Measurements from ENCODE around the gene CTNND2.

DNA sequence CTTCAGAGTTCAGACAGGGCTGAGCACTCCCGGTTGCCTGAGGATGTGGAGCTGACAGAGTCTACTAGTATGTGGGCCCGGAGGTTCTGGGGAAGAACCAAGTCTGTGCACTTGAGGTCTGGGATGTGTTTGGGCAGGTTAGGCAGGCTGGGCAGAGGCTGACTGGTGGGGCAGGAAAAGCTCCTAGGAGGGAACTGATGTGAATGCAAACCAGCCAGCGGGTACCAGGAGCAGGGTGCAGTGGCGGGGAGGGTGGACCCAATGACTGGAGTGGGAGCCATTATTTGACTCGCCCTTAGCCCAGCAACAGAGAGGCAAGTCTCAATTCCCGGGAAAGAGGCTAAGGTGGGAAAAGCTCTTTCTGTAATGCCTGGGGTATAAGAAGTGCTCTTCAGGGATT, 723.4 kb downstream of the CTNND2 start:
- TF ChIP-seq, protein P1, sequence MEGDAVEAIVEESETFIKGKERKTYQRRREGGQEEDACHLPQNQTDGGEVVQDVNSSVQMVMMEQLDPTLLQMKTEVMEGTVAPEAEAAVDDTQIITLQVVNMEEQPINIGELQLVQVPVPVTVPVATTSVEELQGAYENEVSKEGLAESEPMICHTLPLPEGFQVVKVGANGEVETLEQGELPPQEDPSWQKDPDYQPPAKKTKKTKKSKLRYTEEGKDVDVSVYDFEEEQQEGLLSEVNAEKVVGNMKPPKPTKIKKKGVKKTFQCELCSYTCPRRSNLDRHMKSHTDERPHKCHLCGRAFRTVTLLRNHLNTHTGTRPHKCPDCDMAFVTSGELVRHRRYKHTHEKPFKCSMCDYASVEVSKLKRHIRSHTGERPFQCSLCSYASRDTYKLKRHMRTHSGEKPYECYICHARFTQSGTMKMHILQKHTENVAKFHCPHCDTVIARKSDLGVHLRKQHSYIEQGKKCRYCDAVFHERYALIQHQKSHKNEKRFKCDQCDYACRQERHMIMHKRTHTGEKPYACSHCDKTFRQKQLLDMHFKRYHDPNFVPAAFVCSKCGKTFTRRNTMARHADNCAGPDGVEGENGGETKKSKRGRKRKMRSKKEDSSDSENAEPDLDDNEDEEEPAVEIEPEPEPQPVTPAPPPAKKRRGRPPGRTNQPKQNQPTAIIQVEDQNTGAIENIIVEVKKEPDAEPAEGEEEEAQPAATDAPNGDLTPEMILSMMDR (IDR thresholded peaks at IDR 0.05) = no peak
- no peak for TF ChIP-seq POLR2A (IDR thresholded peaks at IDR 0.05)
